Smooth muscle cell of trachea (primary cell): ENCODE measurements around the gene HS3ST2. TPM values are rescaled to one million over a fixed set of nuclear protein-coding genes. Genes with fewer than 3 reads are reported as not detected.

Source experiments
- total RNA-seq: library from RNA; depleted of rRNA; stranded (reverse); fragments of >200 nt; gene quantifications from 2 replicates; pipeline ENCODE4 v1.2.1, GENCODE V29; 2014

The HS3ST2 gene
- total RNA-seq: 0.17 TPM in 1 of 2 replicates, not detected in the other

DNA sequence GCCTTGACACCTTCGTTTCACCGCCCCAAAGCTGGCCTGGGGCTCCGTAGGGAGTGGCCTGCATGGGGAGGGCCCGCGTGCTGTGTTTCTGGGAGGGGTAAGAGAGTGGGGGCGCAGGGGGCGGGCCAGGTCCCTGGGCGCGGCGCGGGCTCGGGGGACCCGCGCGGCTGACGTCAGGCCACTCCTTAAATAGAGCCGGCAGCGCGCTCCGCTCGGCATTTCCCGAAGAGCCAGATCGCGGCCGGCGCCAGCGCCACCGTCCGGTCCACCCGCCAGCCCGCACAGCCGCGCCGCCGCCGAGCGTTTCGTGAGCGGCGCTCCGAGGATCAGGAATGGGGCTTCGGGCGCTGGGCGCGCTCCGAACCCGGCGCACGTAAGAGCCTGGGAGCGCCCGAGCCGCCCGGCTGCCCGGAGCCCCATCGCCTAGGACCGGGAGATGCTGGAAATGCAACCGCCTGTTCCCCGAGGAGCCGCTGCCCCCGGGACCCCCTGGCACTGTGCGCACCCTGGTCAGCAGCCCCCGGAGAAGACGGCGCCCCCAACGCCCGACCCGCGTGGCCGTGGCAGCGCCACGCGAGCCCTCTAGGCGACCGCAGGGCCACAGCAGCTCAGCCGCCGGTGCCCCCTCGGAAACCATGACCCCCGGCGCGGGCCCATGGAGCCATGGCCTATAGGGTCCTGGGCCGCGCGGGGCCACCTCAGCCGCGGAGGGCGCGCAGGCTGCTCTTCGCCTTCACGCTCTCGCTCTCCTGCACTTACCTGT, at the start of gene HS3ST2:
Gene HS3ST2, plus strand, starts transcription at position 215 of the 763 bp plus-strand sequence. Its CDS starts 449 bp downstream, at position 664.

